Neural progenitor cell (in vitro differentiated cells): ENCODE results near the gene P3H3. TPM values are rescaled to one million over a fixed set of nuclear protein-coding genes. Genes with fewer than 3 reads are reported as not detected.

Experiments
- DNase-seq: peaks from one replicate; pipeline ENCODE4 v3.0.0-alpha.2; 2016; ENCODE audit warnings: low spot score
- H2AFZ ChIP-seq: fragments of 200-600 bp; sonication (generic); replicated peaks from 2 replicates; pipeline ENCODE4 v1.6.1; 2016; ENCODE audit warnings: antibody characterized with exemption
- H3F3A ChIP-seq: fragments of 200-600 bp; sonication (generic); 2 replicates; pipeline ENCODE4 v1.6.1; 2016; ENCODE audit warnings: antibody characterized with exemption, low read depth
- H3K27ac ChIP-seq: fragments of 200-600 bp; sonication (generic); 2 replicates; pipeline ENCODE4 v1.5.1; 2016; ENCODE audit warnings: mild to moderate bottlenecking
- H3K27me3 ChIP-seq: fragments of 200-600 bp; sonication (generic); 2 replicates; pipeline ENCODE4 v1.6.1; 2016; ENCODE audit warnings: mild to moderate bottlenecking, moderate library complexity
- H3K36me3 ChIP-seq: fragments of 200-600 bp; sonication (generic); 2 replicates; pipeline ENCODE4 v1.5.1; 2016
- H3K4me1 ChIP-seq: fragments of 200-600 bp; sonication (generic); 2 replicates; pipeline ENCODE4 v1.6.1; 2016; ENCODE audit warnings: mixed run types
- H3K4me2 ChIP-seq: fragments of 200-600 bp; sonication (generic); 2 replicates; pipeline ENCODE4 v1.6.1; 2016
- H3K4me3 ChIP-seq: fragments of 200-600 bp; sonication (generic); 2 replicates; pipeline ENCODE4 v1.5.1; 2016
- H3K79me2 ChIP-seq: fragments of 200-600 bp; sonication (generic); 2 replicates; pipeline ENCODE4 v1.6.1; 2016; ENCODE audit warnings: low read depth
- H3K9ac ChIP-seq: fragments of 200-600 bp; sonication (generic); 2 replicates; pipeline ENCODE4 v1.6.1; 2016
- H3K9me3 ChIP-seq: fragments of 200-600 bp; sonication (generic); 2 replicates; pipeline ENCODE4 v1.5.1; 2016; ENCODE audit warnings: low read depth
- H4K20me1 ChIP-seq: fragments of 200-600 bp; sonication (generic); 2 replicates; pipeline ENCODE4 v1.6.1; 2016; ENCODE audit warnings: low read depth
- H3K27ac Mint-ChIP-seq: 3 replicates; pipeline ENCODE4 v1.8.0; 2021; ENCODE audit warnings: mixed read lengths
- H3K27me3 Mint-ChIP-seq: 2 replicates; pipeline ENCODE4 v1.8.0; 2022; ENCODE audit warnings: low read depth, mild to moderate bottlenecking, inconsistent platforms, moderate library complexity, mixed read lengths; ENCODE audit not compliant: insufficient read depth
- H3K36me3 Mint-ChIP-seq: 3 replicates; pipeline ENCODE4 v1.8.0; 2021; ENCODE audit warnings: mixed read lengths
- H3K4me1 Mint-ChIP-seq: 3 replicates; pipeline ENCODE4 v1.8.0; 2021; ENCODE audit warnings: mixed read lengths
- H3K4me3 Mint-ChIP-seq: 3 replicates; pipeline ENCODE4 v1.8.0; 2021; ENCODE audit warnings: mild to moderate bottlenecking, moderate library complexity, mixed read lengths
- H3K9me3 Mint-ChIP-seq: 3 replicates; pipeline ENCODE4 v1.8.0; 2020; ENCODE audit warnings: mixed read lengths
- CTCF ChIP-seq: fragments of 200-600 bp; sonication (generic); IDR thresholded peaks from 2 replicates; pipeline ENCODE4 v1.5.1; 2017; ENCODE audit warnings: antibody characterized with exemption, mild to moderate bottlenecking
- EZH2 ChIP-seq: fragments of 200-600 bp; sonication (generic); IDR thresholded peaks from 2 replicates; pipeline ENCODE4 v1.6.1; 2017; ENCODE audit warnings: antibody characterized with exemption, mild to moderate bottlenecking, moderate library complexity
- EZH2phosphoT487 ChIP-seq: fragments of 200-600 bp; sonication (generic); IDR thresholded peaks from 2 replicates; pipeline ENCODE4 v1.6.1; 2017; ENCODE audit warnings: antibody characterized with exemption
- total RNA-seq: library from RNA; depleted of rRNA; stranded (reverse); fragments of >200 nt; gene quantifications from 2 replicates; pipeline ENCODE4 v1.2.3, GENCODE V29; 2015; ENCODE audit warnings: low replicate concordance

Gene P3H3
- total RNA-seq, 1 donor from 2014 or later: 14.1 TPM

- no peaks in the 10 kb centered on the region for H3K36me3 ChIP-seq
- H3K4me1 Mint-ChIP-seq: peaks cover 33% of the 10 kb centered on the region
- H3F3A ChIP-seq: peaks cover 6% of the 10 kb centered on the region
- H3K27me3 ChIP-seq: no peaks in the 10 kb centered on the region
- no peak overlapping the region for H3K27ac Mint-ChIP-seq
- no peak overlapping the region for H3K9ac ChIP-seq
- H3K4me3 ChIP-seq: no peak overlapping the region
- peaks cover 13% of the 10 kb centered on the region for H3K4me1 ChIP-seq
- no peak for TF ChIP-seq EZH2
- TF ChIP-seq CTCF: no peak
- no peak for TF ChIP-seq EZH2phosphoT487
- no peak overlapping the region for H3K4me2 ChIP-seq
- no peaks in the 10 kb centered on the region for H3K9me3 Mint-ChIP-seq
- peaks cover 3% of the 10 kb centered on the region for H3K27me3 Mint-ChIP-seq
- H2AFZ ChIP-seq: no peak overlapping the region
- no peak overlapping the region for H3K4me3 Mint-ChIP-seq
- no peak overlapping the region for H3K27ac ChIP-seq
- no peaks in the 10 kb centered on the region for H3K9me3 ChIP-seq
- H4K20me1 ChIP-seq: no peaks in the 10 kb centered on the region
- DNase-seq: no peak
- H3K36me3 Mint-ChIP-seq: no peaks in the 10 kb centered on the region
- H3K79me2 ChIP-seq: no peaks in the 10 kb centered on the region
Observed at GRCh38 chr12:6795088-6795487, 33.1 kb upstream of the P3H3 start.

- Mint-ChIP-seq H3K4me3 (no peak overlapping the region), H3K4me1 (peaks cover 30% of the 10 kb centered on the region), H3K27ac (peak overlapping the region; percentile 58), H3K36me3 (no peaks in the 10 kb centered on the region), H3K27me3 (peaks cover 3% of the 10 kb centered on the region), H3K9me3 (no peaks in the 10 kb centered on the region)
- Histone ChIP-seq H4K20me1 (no peaks in the 10 kb centered on the region), H3K27ac (no peak overlapping the region), H2AFZ (no peak overlapping the region), H3K27me3 (no peaks in the 10 kb centered on the region), H3K36me3 (no peaks in the 10 kb centered on the region), H3K9ac (no peak overlapping the region), H3K4me1 (peaks cover 13% of the 10 kb centered on the region), H3K79me2 (no peaks in the 10 kb centered on the region), H3F3A (peaks cover 9% of the 10 kb centered on the region), H3K9me3 (no peaks in the 10 kb centered on the region), H3K4me2 (no peak overlapping the region), H3K4me3 (no peak overlapping the region)
- TF ChIP-seq EZH2: no peak
- no peak for TF ChIP-seq CTCF
- no peak for TF ChIP-seq EZH2phosphoT487
- no peak for DNase-seq
Observed at GRCh38 chr12:6796576-6796975, 31.6 kb upstream of the P3H3 start.

GRCh38 chr12:6799147-6799546 lies 29.1 kb upstream of the P3H3 start:
- no peak for TF ChIP-seq EZH2phosphoT487
- no peak for TF ChIP-seq CTCF
- TF ChIP-seq EZH2: no peak
- H3K79me2 ChIP-seq: no peaks in the 10 kb centered on the region
- H3K27ac Mint-ChIP-seq: no peak overlapping the region
- no peaks in the 10 kb centered on the region for H4K20me1 ChIP-seq
- H3K4me2 ChIP-seq: no peak overlapping the region
- H3K4me3 Mint-ChIP-seq: no peak overlapping the region
- peaks cover 1% of the 10 kb centered on the region for H3K27me3 Mint-ChIP-seq
- peaks cover 1% of the 10 kb centered on the region for H3K9me3 Mint-ChIP-seq
- no peaks in the 10 kb centered on the region for H3K9me3 ChIP-seq
- H3K36me3 ChIP-seq: no peaks in the 10 kb centered on the region
- peaks cover 3% of the 10 kb centered on the region for H3F3A ChIP-seq
- no peak overlapping the region for H3K9ac ChIP-seq
- H3K4me1 Mint-ChIP-seq: peaks cover 9% of the 10 kb centered on the region
- no peak overlapping the region for H2AFZ ChIP-seq
- no peaks in the 10 kb centered on the region for H3K4me1 ChIP-seq
- H3K36me3 Mint-ChIP-seq: peaks cover under 1% of the 10 kb centered on the region
- H3K4me3 ChIP-seq: no peak overlapping the region
- no peak overlapping the region for H3K27ac ChIP-seq
- no peak for DNase-seq
- no peaks in the 10 kb centered on the region for H3K27me3 ChIP-seq
